Panc1 (cell line): ENCODE measurements around the gene ORMDL2. TPM values are rescaled to one million over a fixed set of nuclear protein-coding genes. Genes with fewer than 3 reads are reported as not detected.

Source experiments
- ATAC-seq: fragments of 200-7000 bp; cut with Tn5 transposase; 2 replicates; pipeline ENCODE4 v1.9.1; 2020; ENCODE audit warnings: mild to moderate bottlenecking, moderate library complexity
- BruUV-seq: library from RNA; stranded (reverse); fragments of 400-500 nt; replicated peaks from 2 replicates; lab custom pipeline; 2021; lab: Mats Ljungman, UMichigan
- CTCF ChIA-PET: fragments of 300-600 bp; sonication (Branson Sonifier 250); formaldehyde crosslinking; loops from one replicate; lab custom pipeline; 2022; ENCODE audit warnings: antibody characterized with exemption; lab: Charles Lee
- POLR2A ChIA-PET: fragments of 300-600 bp; sonication (Branson Sonifier 250); formaldehyde crosslinking; loops from one replicate; lab custom pipeline; 2022; ENCODE audit warnings: antibody characterized with exemption; lab: Charles Lee
- DNase-seq: peaks from one replicate; pipeline ENCODE4 v3.0.0-alpha.2; 2010; ENCODE audit warnings: low read depth, low spot score
- H3K27ac ChIP-seq: 2 replicates; pipeline ENCODE4 v1.5.1; 2011; ENCODE audit warnings: mild to moderate bottlenecking, low read length, inconsistent platforms
- H3K27me3 ChIP-seq: fragments of 200-500 bp; sonication (Bioruptor generic); 2 replicates; pipeline ENCODE4 v1.6.0; 2014; ENCODE audit warnings: low read length, inconsistent platforms; ENCODE audit not compliant: control insufficient read depth, insufficient read depth
- H3K36me3 ChIP-seq: fragments of 200-500 bp; sonication (Bioruptor generic); 2 replicates; pipeline ENCODE4 v1.5.1; 2014; ENCODE audit warnings: inconsistent platforms, mild to moderate bottlenecking, low read length, moderate library complexity; ENCODE audit not compliant: control insufficient read depth, insufficient read depth
- H3K4me1 ChIP-seq: 2 replicates; pipeline ENCODE4 v1.5.1; 2011; ENCODE audit warnings: inconsistent platforms, mild to moderate bottlenecking, low read length, moderate library complexity; ENCODE audit not compliant: control insufficient read depth, insufficient read depth
- H3K4me3 ChIP-seq, 2 experiments: 2 replicates each; pipeline ENCODE4 v1.5.1; 2011 to 2012; ENCODE audit warnings: low read depth in 2 of 2, low read length in 2 of 2, mild to moderate bottlenecking in 2 of 2, inconsistent platforms in 1 of 2, moderate library complexity in 1 of 2
- H3K9me3 ChIP-seq: fragments of 200-500 bp; sonication (Bioruptor generic); 2 replicates; pipeline ENCODE4 v1.5.1; 2014; ENCODE audit warnings: low read depth, mild to moderate bottlenecking, inconsistent platforms, low read length, moderate library complexity; ENCODE audit not compliant: control insufficient read depth, insufficient read depth
- CTCF ChIP-seq: fragments of 450-650 bp; IDR thresholded peaks from 2 replicates; pipeline ENCODE4 v1.5.1; 2017; ENCODE audit warnings: mild to moderate bottlenecking
- POLR2AphosphoS5 ChIP-seq: IDR thresholded peaks from 2 replicates; pipeline ENCODE4 v1.6.1; 2012; ENCODE audit warnings: mild to moderate bottlenecking, low read depth, low read length, moderate library complexity
- SIN3A ChIP-seq: IDR thresholded peaks from 2 replicates; pipeline ENCODE4 v1.6.1; 2012; ENCODE audit warnings: low read depth, mild to moderate bottlenecking, low read length, moderate library complexity, borderline replicate concordance; ENCODE audit not compliant: insufficient read depth
- TCF7L2 ChIP-seq: IDR thresholded peaks from 2 replicates; pipeline ENCODE4 v1.6.1; 2011; ENCODE audit warnings: mild to moderate bottlenecking, low read depth, low read length, inconsistent platforms
- in situ Hi-C: cut with HindIII; loops from 2 replicates; pipeline ENCODE4 v1.10.0; 2016; ENCODE audit warnings: low sequenced_read_pairs, low pct_unique_long_range_greater_than_20kb
- intact Hi-C: fragments of 100-400 bp; cut with micrococcal nuclease; formaldehyde crosslinking; loops from one replicate; pipeline ENCODE4 v1.10.0; 2022; ENCODE audit not compliant: unreplicated experiment
- total RNA-seq: library from RNA; stranded (reverse); gene quantifications from one replicate; pipeline ENCODE4 v1.2.1, GENCODE V29; 2021; ENCODE audit not compliant: unreplicated experiment
- TF ChIP-seq, protein P1 (sequence below), 2 experiments: IDR thresholded peaks; 2 replicates each; pipeline ENCODE4 v1.6.1; 2011 to 2012; ENCODE audit warnings: low read depth in 2 of 2, control low read depth in 1 of 2, low read length in 1 of 2, mild to moderate bottlenecking in 1 of 2, moderate library complexity in 1 of 2; ENCODE audit not compliant: insufficient read depth in 1 of 2

ORMDL2 gene
- total RNA-seq, 1 experiment from 2014 or later = 59.6 TPM

- Histone ChIP-seq H3K4me1 (no peaks in the 10 kb centered on the region), H3K4me3 (no peak overlapping the region), H3K36me3 (no peaks in the 10 kb centered on the region), H3K27me3 (no peaks in the 10 kb centered on the region), H3K27ac (no peak overlapping the region), H3K9me3 (peaks cover 7% of the 10 kb centered on the region; the same call in 1 of the 2 replicates)
- ATAC-seq = no peak
- BruUV-seq = no TSS peak
- TF ChIP-seq SIN3A (no peak), POLR2AphosphoS5 (no peak), TCF7L2 (no peak), CTCF (no peak)
- TF ChIP-seq, protein P1, sequence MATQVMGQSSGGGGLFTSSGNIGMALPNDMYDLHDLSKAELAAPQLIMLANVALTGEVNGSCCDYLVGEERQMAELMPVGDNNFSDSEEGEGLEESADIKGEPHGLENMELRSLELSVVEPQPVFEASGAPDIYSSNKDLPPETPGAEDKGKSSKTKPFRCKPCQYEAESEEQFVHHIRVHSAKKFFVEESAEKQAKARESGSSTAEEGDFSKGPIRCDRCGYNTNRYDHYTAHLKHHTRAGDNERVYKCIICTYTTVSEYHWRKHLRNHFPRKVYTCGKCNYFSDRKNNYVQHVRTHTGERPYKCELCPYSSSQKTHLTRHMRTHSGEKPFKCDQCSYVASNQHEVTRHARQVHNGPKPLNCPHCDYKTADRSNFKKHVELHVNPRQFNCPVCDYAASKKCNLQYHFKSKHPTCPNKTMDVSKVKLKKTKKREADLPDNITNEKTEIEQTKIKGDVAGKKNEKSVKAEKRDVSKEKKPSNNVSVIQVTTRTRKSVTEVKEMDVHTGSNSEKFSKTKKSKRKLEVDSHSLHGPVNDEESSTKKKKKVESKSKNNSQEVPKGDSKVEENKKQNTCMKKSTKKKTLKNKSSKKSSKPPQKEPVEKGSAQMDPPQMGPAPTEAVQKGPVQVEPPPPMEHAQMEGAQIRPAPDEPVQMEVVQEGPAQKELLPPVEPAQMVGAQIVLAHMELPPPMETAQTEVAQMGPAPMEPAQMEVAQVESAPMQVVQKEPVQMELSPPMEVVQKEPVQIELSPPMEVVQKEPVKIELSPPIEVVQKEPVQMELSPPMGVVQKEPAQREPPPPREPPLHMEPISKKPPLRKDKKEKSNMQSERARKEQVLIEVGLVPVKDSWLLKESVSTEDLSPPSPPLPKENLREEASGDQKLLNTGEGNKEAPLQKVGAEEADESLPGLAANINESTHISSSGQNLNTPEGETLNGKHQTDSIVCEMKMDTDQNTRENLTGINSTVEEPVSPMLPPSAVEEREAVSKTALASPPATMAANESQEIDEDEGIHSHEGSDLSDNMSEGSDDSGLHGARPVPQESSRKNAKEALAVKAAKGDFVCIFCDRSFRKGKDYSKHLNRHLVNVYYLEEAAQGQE (IDR thresholded peaks at IDR 0.05; ENCODE audit: insufficient read depth in 1 of 2, low read depth in 2 of 2, low read length in 1 of 2) = no peak
- ChIA-PET POLR2A (interaction anchor here (0.6 kb wide), 1 partner anchor 37 kb away, joined by 9 read pairs; no protein-coding TSS in a partner anchor), CTCF (interaction anchor here (0.6 kb wide), 1 partner anchor 47 kb away, joined by 3 read pairs; no protein-coding TSS in a partner anchor)
- intact Hi-C loops = no loop called here
- no peak for DNase-seq
- in situ Hi-C loops = no loop called here
These were observed 43.6 kb downstream of the ORMDL2 start for GRCh38 chr12:55861396-55861795.

DNA sequence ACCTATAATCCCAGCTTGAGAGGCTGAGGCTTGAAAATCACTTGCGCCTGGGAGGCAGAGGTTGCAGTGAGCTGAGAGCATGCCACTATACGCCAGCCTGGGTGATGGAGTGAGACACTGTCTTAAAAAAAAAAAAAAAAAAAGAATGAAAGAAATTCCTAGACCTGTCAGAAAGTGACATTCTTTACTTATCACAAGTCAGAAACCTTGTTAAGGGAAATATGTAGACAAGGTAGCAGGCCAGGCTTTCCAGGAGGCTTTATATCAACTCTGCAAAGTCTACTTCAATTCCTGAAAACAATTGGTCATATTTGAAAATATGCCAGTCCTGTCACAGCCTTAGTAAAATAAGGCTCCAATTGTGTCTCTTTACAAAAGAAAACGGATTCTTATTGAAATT, 44.0 kb downstream of the ORMDL2 start:
- H3K36me3 ChIP-seq = no peaks in the 10 kb centered on the region
- TF ChIP-seq TCF7L2 (no peak), POLR2AphosphoS5 (no peak), CTCF (no peak), SIN3A (no peak)
- TF ChIP-seq, protein P1 (IDR thresholded peaks at IDR 0.05; ENCODE audit: insufficient read depth in 1 of 2, low read depth in 2 of 2, low read length in 1 of 2) = no peak
- DNase-seq (no peak), ATAC-seq (no peak)
- H3K27me3 ChIP-seq = no peaks in the 10 kb centered on the region
- no peaks in the 10 kb centered on the region for H3K4me1 ChIP-seq
- no peak overlapping the region for H3K4me3 ChIP-seq
- intact Hi-C loops (no loop called here), in situ Hi-C loops (no loop called here)
- H3K9me3 ChIP-seq = peaks cover 7% of the 10 kb centered on the region; the same call in 1 of the 2 replicates
- CTCF ChIA-PET = interaction anchor here (0.6 kb wide), 1 partner anchor 86 kb away, joined by 4 read pairs; no protein-coding TSS in a partner anchor
- POLR2A ChIA-PET = no interaction called here
- BruUV-seq = no TSS peak
- no peak overlapping the region for H3K27ac ChIP-seq
